Measurements from ENCODE around the gene SPO11.

Gene SPO11

DNA sequence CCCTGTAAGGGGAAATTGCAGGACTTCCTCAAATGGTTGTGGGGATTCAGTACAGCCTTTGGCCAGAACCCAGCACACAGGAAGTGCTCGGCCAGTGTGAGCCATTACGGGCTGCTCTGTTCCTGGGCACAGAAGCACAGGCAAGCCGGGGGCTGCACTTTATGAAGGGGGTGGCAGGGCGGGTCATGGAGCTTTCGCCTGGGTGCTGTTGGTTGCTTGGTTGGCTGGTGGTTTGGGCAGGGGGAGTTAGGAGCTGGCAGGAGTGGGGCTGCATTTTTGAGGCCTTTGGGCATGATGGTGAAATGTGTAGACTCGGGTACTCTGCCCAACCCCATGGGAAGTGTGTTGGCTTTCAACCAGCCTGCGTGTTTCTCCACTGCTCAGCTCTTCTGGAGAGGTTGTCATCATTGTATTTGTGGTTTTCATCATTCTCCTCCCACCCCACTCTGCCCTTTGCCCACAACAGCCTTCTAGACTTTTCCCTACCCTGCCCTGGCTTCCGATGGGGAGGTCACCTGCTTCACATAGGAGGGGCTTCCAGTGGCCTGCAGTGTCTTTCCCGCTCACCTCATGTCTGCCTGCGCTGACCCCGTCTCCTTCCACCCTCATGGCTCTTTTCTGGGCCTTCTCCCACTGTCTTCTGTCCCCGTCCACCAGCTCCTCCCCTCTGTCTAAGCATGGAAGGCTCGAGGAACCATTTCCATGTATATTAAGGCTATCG lies 45.5 kb downstream of the SPO11 start:
- TF ChIP-seq TCF12 (IDR thresholded peaks at IDR 0.05; ENCODE audit: low read depth) (no peak), CREB1 (IDR thresholded peaks at IDR 0.05; ENCODE audit: low read depth) (no peak), TAF1 (IDR thresholded peaks at IDR 0.05; ENCODE audit: low read depth) (no peak)
- TF ChIP-seq, protein P1, sequence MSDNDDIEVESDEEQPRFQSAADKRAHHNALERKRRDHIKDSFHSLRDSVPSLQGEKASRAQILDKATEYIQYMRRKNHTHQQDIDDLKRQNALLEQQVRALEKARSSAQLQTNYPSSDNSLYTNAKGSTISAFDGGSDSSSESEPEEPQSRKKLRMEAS (IDR thresholded peaks at IDR 0.05): no peak

DNA sequence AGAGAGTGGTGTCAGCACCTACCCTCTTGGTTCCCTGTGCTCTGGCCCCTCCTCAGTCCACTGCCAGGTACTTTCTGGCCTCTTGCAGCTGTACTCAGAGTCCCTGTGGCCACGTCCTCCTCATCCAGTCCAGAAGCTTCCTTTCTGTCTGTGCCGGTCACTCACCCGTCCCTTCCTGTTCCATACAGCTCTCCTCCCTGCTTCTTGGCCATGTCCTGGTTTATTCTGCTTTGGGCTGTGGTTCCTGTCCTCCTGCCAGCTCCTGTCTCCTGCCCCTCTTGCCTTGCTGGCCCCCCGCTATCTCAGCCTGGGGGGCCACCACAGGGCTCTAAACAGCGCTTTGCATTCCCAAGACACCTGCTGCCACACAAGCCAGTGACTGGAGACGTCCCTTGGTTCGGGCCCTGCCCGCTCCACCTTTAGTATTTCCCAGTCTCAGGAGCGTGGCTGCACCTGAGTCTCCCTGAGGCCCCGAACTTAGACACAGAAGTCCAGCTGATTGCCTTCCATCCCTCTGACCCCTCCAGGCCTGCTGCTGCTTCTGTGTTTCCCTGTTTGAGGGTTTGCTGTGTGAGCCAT lies 46.1 kb downstream of the SPO11 start:
- TF ChIP-seq EP300 (IDR thresholded peaks at IDR 0.05; ENCODE audit: borderline replicate concordance): no peak
- no peak for TF ChIP-seq NFIC (IDR thresholded peaks at IDR 0.05)
- TF ChIP-seq ZBTB7A (IDR thresholded peaks at IDR 0.05; ENCODE audit: low read depth): no peak
- no peak for TF ChIP-seq TAF1 (IDR thresholded peaks at IDR 0.05; ENCODE audit: low read depth)
- TF ChIP-seq, protein P2, sequence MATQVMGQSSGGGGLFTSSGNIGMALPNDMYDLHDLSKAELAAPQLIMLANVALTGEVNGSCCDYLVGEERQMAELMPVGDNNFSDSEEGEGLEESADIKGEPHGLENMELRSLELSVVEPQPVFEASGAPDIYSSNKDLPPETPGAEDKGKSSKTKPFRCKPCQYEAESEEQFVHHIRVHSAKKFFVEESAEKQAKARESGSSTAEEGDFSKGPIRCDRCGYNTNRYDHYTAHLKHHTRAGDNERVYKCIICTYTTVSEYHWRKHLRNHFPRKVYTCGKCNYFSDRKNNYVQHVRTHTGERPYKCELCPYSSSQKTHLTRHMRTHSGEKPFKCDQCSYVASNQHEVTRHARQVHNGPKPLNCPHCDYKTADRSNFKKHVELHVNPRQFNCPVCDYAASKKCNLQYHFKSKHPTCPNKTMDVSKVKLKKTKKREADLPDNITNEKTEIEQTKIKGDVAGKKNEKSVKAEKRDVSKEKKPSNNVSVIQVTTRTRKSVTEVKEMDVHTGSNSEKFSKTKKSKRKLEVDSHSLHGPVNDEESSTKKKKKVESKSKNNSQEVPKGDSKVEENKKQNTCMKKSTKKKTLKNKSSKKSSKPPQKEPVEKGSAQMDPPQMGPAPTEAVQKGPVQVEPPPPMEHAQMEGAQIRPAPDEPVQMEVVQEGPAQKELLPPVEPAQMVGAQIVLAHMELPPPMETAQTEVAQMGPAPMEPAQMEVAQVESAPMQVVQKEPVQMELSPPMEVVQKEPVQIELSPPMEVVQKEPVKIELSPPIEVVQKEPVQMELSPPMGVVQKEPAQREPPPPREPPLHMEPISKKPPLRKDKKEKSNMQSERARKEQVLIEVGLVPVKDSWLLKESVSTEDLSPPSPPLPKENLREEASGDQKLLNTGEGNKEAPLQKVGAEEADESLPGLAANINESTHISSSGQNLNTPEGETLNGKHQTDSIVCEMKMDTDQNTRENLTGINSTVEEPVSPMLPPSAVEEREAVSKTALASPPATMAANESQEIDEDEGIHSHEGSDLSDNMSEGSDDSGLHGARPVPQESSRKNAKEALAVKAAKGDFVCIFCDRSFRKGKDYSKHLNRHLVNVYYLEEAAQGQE (IDR thresholded peaks at IDR 0.05; ENCODE audit: low read depth): no peak
- TF ChIP-seq TEAD4 (IDR thresholded peaks at IDR 0.05): no peak
- no peak for TF ChIP-seq YY1 (IDR thresholded peaks at IDR 0.05; ENCODE audit: low read depth)
- TF ChIP-seq, protein P3, sequence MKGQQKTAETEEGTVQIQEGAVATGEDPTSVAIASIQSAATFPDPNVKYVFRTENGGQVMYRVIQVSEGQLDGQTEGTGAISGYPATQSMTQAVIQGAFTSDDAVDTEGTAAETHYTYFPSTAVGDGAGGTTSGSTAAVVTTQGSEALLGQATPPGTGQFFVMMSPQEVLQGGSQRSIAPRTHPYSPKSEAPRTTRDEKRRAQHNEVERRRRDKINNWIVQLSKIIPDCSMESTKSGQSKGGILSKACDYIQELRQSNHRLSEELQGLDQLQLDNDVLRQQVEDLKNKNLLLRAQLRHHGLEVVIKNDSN (IDR thresholded peaks at IDR 0.05): no peak
- no peak for TF ChIP-seq EGR1 (IDR thresholded peaks at IDR 0.05)
- TF ChIP-seq, protein P1 (IDR thresholded peaks at IDR 0.05): no peak

DNA sequence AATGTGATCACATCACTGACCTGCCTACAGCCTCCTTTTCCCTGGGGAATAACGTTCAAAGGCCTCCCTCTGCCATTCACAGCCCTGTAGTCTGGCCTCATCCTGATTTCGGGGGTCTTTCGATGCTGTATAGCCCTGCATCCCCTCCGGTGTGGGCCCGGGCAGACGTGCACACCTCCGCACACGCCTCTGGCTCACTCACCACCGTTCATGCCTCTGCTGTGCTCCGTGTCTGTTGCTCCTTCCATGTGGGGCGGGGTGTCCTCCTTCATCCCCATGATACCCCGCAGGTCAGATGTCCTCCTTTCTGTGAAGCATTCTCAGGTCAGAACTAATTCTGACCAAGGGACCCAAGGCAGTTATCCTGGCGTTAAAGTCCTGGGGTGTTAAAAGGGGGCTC lies 47.7 kb downstream of the SPO11 start:
- TF ChIP-seq, protein P1 (IDR thresholded peaks at IDR 0.05): no peak

DNA sequence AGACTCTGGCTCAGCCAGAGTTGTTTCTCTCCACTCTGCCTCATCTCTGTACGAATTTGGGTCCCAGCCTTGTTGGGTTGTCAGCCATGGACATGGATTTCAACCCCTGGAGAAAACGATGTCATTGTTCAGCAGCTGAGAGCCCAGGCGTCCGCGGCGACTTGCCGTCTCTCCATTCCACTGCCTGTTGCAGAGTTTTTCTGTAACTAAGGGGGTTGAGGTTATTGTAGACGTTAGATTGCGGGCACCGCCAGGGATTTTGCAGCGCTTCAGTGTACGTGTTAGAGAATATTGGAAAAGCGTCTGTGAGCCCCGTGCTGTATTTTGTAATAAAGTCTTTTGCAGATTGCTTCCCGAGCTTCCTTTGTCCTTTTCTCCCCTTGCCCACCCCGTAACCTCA lies 48.5 kb downstream of the SPO11 start:
- TF ChIP-seq TAF1 (IDR thresholded peaks at IDR 0.05; ENCODE audit: low read depth) (no peak), CREB1 (IDR thresholded peaks at IDR 0.05; ENCODE audit: low read depth) (no peak), FOXM1 (IDR thresholded peaks at IDR 0.05; ENCODE audit: borderline replicate concordance, low read depth) (no peak), RAD21 (IDR thresholded peaks at IDR 0.05; ENCODE audit: low read depth) (no peak), YY1 (IDR thresholded peaks at IDR 0.05; ENCODE audit: low read depth) (no peak), NFIC (IDR thresholded peaks at IDR 0.05) (no peak), TCF12 (IDR thresholded peaks at IDR 0.05; ENCODE audit: low read depth) (no peak), EGR1 (IDR thresholded peaks at IDR 0.05) (no peak), TEAD4 (IDR thresholded peaks at IDR 0.05) (no peak), ZBTB7A (IDR thresholded peaks at IDR 0.05; ENCODE audit: low read depth) (no peak), EP300 (IDR thresholded peaks at IDR 0.05; ENCODE audit: borderline replicate concordance) (no peak), CEBPB (IDR thresholded peaks at IDR 0.05) (no peak)
- TF ChIP-seq, protein P2 (IDR thresholded peaks at IDR 0.05; ENCODE audit: low read depth): no peak
- TF ChIP-seq, protein P1 (IDR thresholded peaks at IDR 0.05): no peak
- TF ChIP-seq, protein P3 (IDR thresholded peaks at IDR 0.05): no peak

DNA sequence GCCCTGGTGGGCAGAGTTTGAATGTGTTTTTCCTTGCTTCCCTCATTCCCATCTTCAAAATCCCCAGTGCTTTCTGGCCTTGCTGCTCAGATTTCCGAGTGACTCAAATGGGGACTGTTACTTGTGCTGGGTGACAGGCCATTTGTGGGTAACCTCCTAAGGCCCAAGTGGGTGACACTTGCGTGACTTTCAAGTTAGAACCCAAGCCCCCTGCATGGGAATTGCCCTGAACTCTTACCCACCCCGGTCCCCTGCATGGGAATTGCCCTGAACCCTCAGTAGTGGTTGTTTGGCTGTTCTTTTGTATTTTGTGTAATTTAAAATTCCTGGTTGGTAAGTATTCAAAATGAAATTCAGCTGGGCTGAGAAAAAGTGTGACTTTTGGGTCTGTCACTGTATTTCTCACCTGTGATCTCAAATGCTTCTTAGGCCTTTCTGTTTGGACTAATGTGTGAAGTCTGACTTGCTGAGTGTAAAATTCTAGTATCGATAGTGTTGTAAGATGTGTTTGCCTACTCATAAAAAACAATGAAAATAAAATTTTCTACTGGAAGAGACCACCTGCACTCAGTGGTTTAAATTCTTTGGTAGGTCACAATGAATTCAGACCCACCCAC lies 49.2 kb downstream of the SPO11 start:
- TF ChIP-seq, protein P3 (IDR thresholded peaks at IDR 0.05): no peak
- TF ChIP-seq TCF12 (IDR thresholded peaks at IDR 0.05; ENCODE audit: low read depth) (no peak), YY1 (IDR thresholded peaks at IDR 0.05; ENCODE audit: low read depth) (no peak), CREB1 (IDR thresholded peaks at IDR 0.05; ENCODE audit: low read depth) (no peak), CEBPB (IDR thresholded peaks at IDR 0.05) (no peak), EP300 (IDR thresholded peaks at IDR 0.05; ENCODE audit: borderline replicate concordance) (no peak), TAF1 (IDR thresholded peaks at IDR 0.05; ENCODE audit: low read depth) (no peak), FOXM1 (IDR thresholded peaks at IDR 0.05; ENCODE audit: borderline replicate concordance, low read depth) (no peak), NFIC (IDR thresholded peaks at IDR 0.05) (no peak), EGR1 (IDR thresholded peaks at IDR 0.05) (no peak), ZBTB7A (IDR thresholded peaks at IDR 0.05; ENCODE audit: low read depth) (no peak), TEAD4 (IDR thresholded peaks at IDR 0.05) (no peak), RAD21 (IDR thresholded peaks at IDR 0.05; ENCODE audit: low read depth) (no peak)
- TF ChIP-seq, protein P2 (IDR thresholded peaks at IDR 0.05; ENCODE audit: low read depth): no peak
- TF ChIP-seq, protein P1 (IDR thresholded peaks at IDR 0.05): no peak

All from Ishikawa (cell line).